ENCODE results near the gene SOX30. TPM values are rescaled to one million over a fixed set of nuclear protein-coding genes. Genes with fewer than 3 reads are reported as not detected.

SOX30 gene
- total RNA-seq, 8 experiments from 2014 or later = 0.09 to 0.33 (median 0.21) TPM; not detected in 2

- in situ Hi-C loops (cut with MboI; ENCODE audit: low pct_unique_long_range_greater_than_20kb in 2 of 9, low sequenced_read_pairs in 9 of 9, unreplicated experiment in 9 of 9) = no loop called here
- no peak for ATAC-seq (replicated peaks in 6 of 8)
- H3K4me1 ChIP-seq (replicated peaks in 1 of 2) = no peaks in the 10 kb centered on the region
- 72 to 100% (median 95%) methylated on average over 2 to 19 of the region's 33 CpGs; no CpG with 5 or more reads in 4 of the 10 experiments for WGBS, 10 experiments
- no peak overlapping the region for H3K4me3 ChIP-seq
- H3K27ac ChIP-seq = no peak overlapping the region
Observed at GRCh38 chr5:157650991-157651611, 1.1 kb downstream of the SOX30 start.

- Histone ChIP-seq H3K4me1 (replicated peaks in 1 of 2) (no peaks in the 10 kb centered on the region), H3K27ac (no peak overlapping the region), H3K4me3 (no peak overlapping the region)
- 47 to 100% (median 79%) methylated on average over 1 to 2 of the region's 2 CpGs; no CpG with 5 or more reads in 1 of the 10 experiments for WGBS, 10 experiments
- in situ Hi-C loops (cut with MboI; ENCODE audit: low pct_unique_long_range_greater_than_20kb in 2 of 9, low sequenced_read_pairs in 9 of 9, unreplicated experiment in 9 of 9) = no loop called here
- no peak for ATAC-seq (replicated peaks in 6 of 8)
Observed at GRCh38 chr5:157649101-157649500, 3.1 kb downstream of the SOX30 start.

- WGBS, 10 experiments = 0 to 96% (median 85%) methylated on average over 1 to 7 of the region's 7 CpGs
- no peaks in the 10 kb centered on the region for H3K4me1 ChIP-seq (replicated peaks in 1 of 2)
- no peak for ATAC-seq (replicated peaks in 6 of 8)
- in situ Hi-C loops (cut with MboI; ENCODE audit: low pct_unique_long_range_greater_than_20kb in 2 of 9, low sequenced_read_pairs in 9 of 9, unreplicated experiment in 9 of 9) = no loop called here
- H3K4me3 ChIP-seq = no peak overlapping the region
- no peak overlapping the region for H3K27ac ChIP-seq
Observed at GRCh38 chr5:157648275-157648990, 3.8 kb downstream of the SOX30 start.

- no peaks in the 10 kb centered on the region for H3K4me1 ChIP-seq (replicated peaks in 1 of 2)
- no peak overlapping the region for H3K27ac ChIP-seq
- peak in 4 of 8 experiments; percentile 60 to 100 (median 100) for ATAC-seq (replicated peaks in 6 of 8)
- in situ Hi-C loops (cut with MboI; ENCODE audit: low pct_unique_long_range_greater_than_20kb in 2 of 9, low sequenced_read_pairs in 9 of 9, unreplicated experiment in 9 of 9) = no loop called here
- WGBS, 10 experiments = 49 to 91% (median 73%) methylated on average over 1 to 8 of the region's 9 CpGs; no CpG with 5 or more reads in 3 of the 10 experiments
- no peak overlapping the region for H3K4me3 ChIP-seq
Observed at GRCh38 chr5:157640406-157641066, 11.7 kb downstream of the SOX30 start.

GRCh38 chr5:157630341-157630740 is 21.9 kb downstream of the SOX30 start:
- in situ Hi-C loops (cut with MboI; ENCODE audit: low pct_unique_long_range_greater_than_20kb in 2 of 9, low sequenced_read_pairs in 9 of 9, unreplicated experiment in 9 of 9) = no loop called here
- Histone ChIP-seq H3K27ac (no peak overlapping the region), H3K4me3 (no peak overlapping the region), H3K4me1 (replicated peaks in 1 of 2) (no peaks in the 10 kb centered on the region)
- no peak for ATAC-seq (replicated peaks in 6 of 8)
- WGBS, 10 experiments = 63 to 100% (median 94%) methylated on average over 2 of the region's 2 CpGs

GRCh38 chr5:157626831-157627230 is 25.4 kb downstream of the SOX30 start:
- no peak overlapping the region for H3K4me3 ChIP-seq
- no peaks in the 10 kb centered on the region for H3K4me1 ChIP-seq (replicated peaks in 1 of 2)
- no peak overlapping the region for H3K27ac ChIP-seq
- 57 to 95% (median 88%) methylated on average over 1 to 4 of the region's 6 CpGs; no CpG with 5 or more reads in 7 of the 10 experiments for WGBS, 10 experiments
- no peak for ATAC-seq (replicated peaks in 6 of 8)
- in situ Hi-C loops (cut with MboI; ENCODE audit: low pct_unique_long_range_greater_than_20kb in 2 of 9, low sequenced_read_pairs in 9 of 9, unreplicated experiment in 9 of 9) = no loop called here

GRCh38 chr5:157624144-157624543 is 28.1 kb downstream of the SOX30 start:
- Histone ChIP-seq H3K4me3 (no peak overlapping the region), H3K4me1 (replicated peaks in 1 of 2) (no peaks in the 10 kb centered on the region), H3K27ac (no peak overlapping the region)
- WGBS, 10 experiments = 17 to 76% (median 56%) methylated on average over 1 to 2 of the region's 2 CpGs; no CpG with 5 or more reads in 1 of the 10 experiments
- ATAC-seq (replicated peaks in 6 of 8) = no peak
- in situ Hi-C loops (cut with MboI; ENCODE audit: low pct_unique_long_range_greater_than_20kb in 2 of 9, low sequenced_read_pairs in 9 of 9, unreplicated experiment in 9 of 9) = no loop called here

GRCh38 chr5:157620776-157621175 is 31.5 kb downstream of the SOX30 start:
- Histone ChIP-seq H3K27ac (no peak overlapping the region), H3K4me1 (replicated peaks in 1 of 2) (peaks cover 0 to 4% of the 10 kb centered on the region in 2 donors), H3K4me3 (no peak overlapping the region)
- ATAC-seq (replicated peaks in 6 of 8) = no peak
- in situ Hi-C loops (cut with MboI; ENCODE audit: low pct_unique_long_range_greater_than_20kb in 2 of 9, low sequenced_read_pairs in 9 of 9, unreplicated experiment in 9 of 9) = no loop called here

- Histone ChIP-seq H3K4me3 (no peak overlapping the region), H3K4me1 (replicated peaks in 1 of 2) (peaks cover 0 to 4% of the 10 kb centered on the region in 2 donors), H3K27ac (no peak overlapping the region)
- in situ Hi-C loops (cut with MboI; ENCODE audit: low pct_unique_long_range_greater_than_20kb in 2 of 9, low sequenced_read_pairs in 9 of 9, unreplicated experiment in 9 of 9) = no loop called here
- ATAC-seq (replicated peaks in 6 of 8) = peak in 3 of 8 experiments; percentile 81 to 98 (median 89)
- WGBS, 10 experiments = 43 to 100% (median 97%) methylated on average over 1 to 8 of the region's 8 CpGs; no CpG with 5 or more reads in 3 of the 10 experiments
Observed at GRCh38 chr5:157618191-157618765, 34.0 kb downstream of the SOX30 start.

- in situ Hi-C loops (cut with MboI; ENCODE audit: low pct_unique_long_range_greater_than_20kb in 2 of 9, low sequenced_read_pairs in 9 of 9, unreplicated experiment in 9 of 9) = no loop called here
- H3K27ac ChIP-seq = no peak overlapping the region
- H3K4me3 ChIP-seq = no peak overlapping the region
- ATAC-seq (replicated peaks in 6 of 8) = peak in 5 of 8 experiments; percentile 40 to 88 (median 85)
- peaks cover 13 to 17% of the 10 kb centered on the region in 2 donors for H3K4me1 ChIP-seq (replicated peaks in 1 of 2)
- 8 to 100% (median 40%) methylated on average over 1 to 4 of the region's 4 CpGs; no CpG with 5 or more reads in 1 of the 10 experiments for WGBS, 10 experiments
Observed at GRCh38 chr5:157616785-157617184, 35.5 kb downstream of the SOX30 start.

GRCh38 chr5:157613385-157614245 is 38.6 kb downstream of the SOX30 start:
- H3K4me3 ChIP-seq = no peak overlapping the region
- H3K27ac ChIP-seq = no peak overlapping the region
- ATAC-seq (replicated peaks in 6 of 8) = no peak
- H3K4me1 ChIP-seq (replicated peaks in 1 of 2) = peaks cover 18 to 28% of the 10 kb centered on the region in 2 donors
- 73 to 100% (median 91%) methylated on average over 1 to 10 of the region's 11 CpGs; no CpG with 5 or more reads in 1 of the 10 experiments for WGBS, 10 experiments
- in situ Hi-C loops (cut with MboI; ENCODE audit: low pct_unique_long_range_greater_than_20kb in 2 of 9, low sequenced_read_pairs in 9 of 9, unreplicated experiment in 9 of 9) = no loop called here

- in situ Hi-C loops (cut with MboI; ENCODE audit: low pct_unique_long_range_greater_than_20kb in 2 of 9, low sequenced_read_pairs in 9 of 9, unreplicated experiment in 9 of 9) = no loop called here
- no peak for ATAC-seq (replicated peaks in 6 of 8)
- H3K27ac ChIP-seq = no peak overlapping the region
- H3K4me1 ChIP-seq (replicated peaks in 1 of 2) = peaks cover 18 to 28% of the 10 kb centered on the region in 2 donors
- 77 to 94% (median 84%) methylated on average over 3 to 4 of the region's 5 CpGs; no CpG with 5 or more reads in 5 of the 10 experiments for WGBS, 10 experiments
- H3K4me3 ChIP-seq = no peak overlapping the region
Observed at GRCh38 chr5:157612581-157612980, 39.7 kb downstream of the SOX30 start.
